Activated CD8-positive, alpha-beta memory T cell treated with anti-CD3 and anti-CD28 coated beads, Interleukin-2, amount 10 ng/mL, durations not matched to agents 7 days and 5 days (primary cell): ENCODE data around the gene CABLES1. TPM values are rescaled to one million over a fixed set of nuclear protein-coding genes. Genes with fewer than 3 reads are reported as not detected.

Experiments used
- ATAC-seq: fragments of 150-1000 bp; cut with Tn5 transposase; one replicate; pipeline ENCODE4 v1.10.0; 2021; ENCODE audit warnings: moderate library complexity
- CTCF ChIA-PET: fragments of 350-600 bp; sonication (Branson Sonifier 250); formaldehyde crosslinking; loops from one replicate; lab custom pipeline; 2021; ENCODE audit warnings: antibody characterized with exemption; lab: Charles Lee
- DNase-seq: peaks from one replicate; pipeline ENCODE4 v3.0.0-alpha.2; 2020
- H3K27ac Mint-ChIP-seq: one replicate; pipeline ENCODE4 v1.8.0; 2021; ENCODE audit warnings: mild to moderate bottlenecking, mixed read lengths
- H3K27me3 Mint-ChIP-seq: one replicate; pipeline ENCODE4 v1.8.0; 2021; ENCODE audit warnings: mixed read lengths
- H3K36me3 Mint-ChIP-seq: one replicate; pipeline ENCODE4 v1.8.0; 2021; ENCODE audit warnings: mild to moderate bottlenecking, mixed read lengths
- H3K4me1 Mint-ChIP-seq: one replicate; pipeline ENCODE4 v1.8.0; 2021; ENCODE audit warnings: mixed read lengths
- H3K4me3 Mint-ChIP-seq: one replicate; pipeline ENCODE4 v1.8.0; 2021; ENCODE audit warnings: mild to moderate bottlenecking, moderate library complexity, mixed read lengths
- H3K9me3 Mint-ChIP-seq: one replicate; pipeline ENCODE4 v1.8.0; 2022; ENCODE audit warnings: low read depth, mixed read lengths
- total RNA-seq, 2 experiments: library from RNA; stranded (reverse); gene quantifications; one replicate each; pipeline ENCODE4 v1.2.3, GENCODE V29; 2021

CABLES1 gene
- total RNA-seq, 2 experiments from 2014 or later, result 2.1 to 8.6 TPM

DNA sequence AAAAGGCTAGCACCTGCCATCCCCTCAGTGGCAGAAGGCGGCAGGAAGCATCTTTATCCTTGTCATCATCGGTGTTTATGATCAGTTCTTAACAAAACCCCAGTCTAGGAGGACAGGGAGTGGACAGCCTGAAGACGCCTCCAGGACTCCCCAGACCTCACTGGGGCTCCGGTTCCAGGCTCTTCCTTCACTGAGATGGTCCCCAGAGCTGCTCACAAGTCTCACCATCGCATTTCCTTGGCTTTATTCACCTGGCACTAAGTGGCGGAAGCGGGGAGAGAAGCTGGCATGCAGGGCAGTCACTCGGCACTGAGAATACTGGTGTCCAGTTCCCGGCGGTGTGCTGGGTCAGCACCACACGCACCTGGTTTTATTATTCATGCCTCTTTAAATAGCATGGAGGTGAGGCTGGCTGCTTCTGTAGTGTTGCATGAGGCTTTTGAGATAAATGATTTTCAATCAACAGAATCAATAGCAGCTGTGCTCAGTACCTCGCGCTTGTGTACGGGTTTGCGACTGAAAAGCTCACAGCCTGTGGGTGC is 68.7 kb downstream of the CABLES1 start:
- ATAC-seq, result no peak
- H3K9me3 Mint-ChIP-seq, result peaks cover 3% of the 10 kb centered on the region
- H3K4me3 Mint-ChIP-seq, result no peak overlapping the region
- CTCF ChIA-PET, result interaction anchor here (1.8 kb wide), 1 partner anchor 173 kb away, joined by 4 read pairs; no protein-coding TSS in a partner anchor
- no peak overlapping the region for H3K27ac Mint-ChIP-seq
- H3K27me3 Mint-ChIP-seq, result peaks cover 25% of the 10 kb centered on the region
- no peak for DNase-seq
- peaks cover 13% of the 10 kb centered on the region for H3K36me3 Mint-ChIP-seq
- peaks cover 4% of the 10 kb centered on the region for H3K4me1 Mint-ChIP-seq

DNA sequence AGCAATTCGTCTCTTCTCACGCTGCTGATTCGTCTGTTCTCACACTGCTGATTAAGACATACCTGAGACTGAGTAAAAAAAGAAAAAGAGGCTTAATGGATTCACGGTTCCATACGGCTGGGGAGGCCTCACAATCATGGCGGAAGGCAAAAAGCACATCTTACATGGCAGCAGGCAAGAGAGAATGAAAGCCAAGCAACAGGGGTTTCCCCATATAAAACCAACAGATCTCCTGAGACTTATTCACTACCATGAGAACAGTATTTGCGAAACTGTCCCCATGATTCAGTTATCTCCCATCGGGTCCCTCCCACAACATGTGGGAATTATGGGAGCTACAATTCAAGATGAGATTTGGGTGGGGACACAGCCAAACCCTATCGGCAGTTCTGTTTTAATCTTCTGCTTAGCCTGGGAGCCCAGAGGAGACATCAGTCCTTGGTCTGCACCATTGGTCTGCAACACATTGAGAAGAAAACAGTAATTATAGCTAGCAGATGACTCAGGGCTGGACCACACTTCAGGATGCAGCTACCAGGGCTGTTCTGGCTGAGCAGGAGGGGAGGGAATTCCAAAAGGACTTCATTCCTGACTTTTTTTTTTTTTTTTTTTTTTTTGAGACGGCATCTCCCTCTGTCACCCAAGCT is 69.4 kb downstream of the CABLES1 start:
- Mint-ChIP-seq H3K36me3 (peaks cover 13% of the 10 kb centered on the region), H3K4me3 (no peak overlapping the region), H3K9me3 (peaks cover 3% of the 10 kb centered on the region), H3K27ac (no peak overlapping the region), H3K27me3 (peaks cover 25% of the 10 kb centered on the region), H3K4me1 (peaks cover 8% of the 10 kb centered on the region)
- DNase-seq (no peak), ATAC-seq (no peak)
- CTCF ChIA-PET, result interaction anchor here (1.8 kb wide), 1 partner anchor 173 kb away, joined by 4 read pairs; no protein-coding TSS in a partner anchor

DNA sequence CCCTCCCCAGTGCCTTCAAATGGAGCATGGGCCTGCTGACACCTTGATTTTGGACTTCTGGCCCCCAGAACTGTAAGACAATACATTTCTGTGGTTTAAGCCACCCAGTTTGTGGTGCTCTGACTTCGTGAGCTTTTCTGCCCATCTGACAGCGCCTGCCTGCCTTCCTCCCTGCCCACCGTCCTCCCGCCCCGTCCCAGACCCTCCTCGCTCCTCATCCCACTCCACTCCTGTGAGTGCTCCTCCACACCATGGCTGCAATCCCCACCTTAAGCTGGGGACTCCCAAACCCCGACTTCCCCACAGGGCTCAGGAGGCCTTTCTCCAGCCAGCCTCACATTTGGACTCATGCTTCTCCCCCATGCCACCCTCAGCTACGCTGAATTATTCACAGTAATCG is 70.7 kb downstream of the CABLES1 start:
- H3K36me3 Mint-ChIP-seq, result peaks cover 13% of the 10 kb centered on the region
- no peak for ATAC-seq
- peaks cover 27% of the 10 kb centered on the region for H3K27me3 Mint-ChIP-seq
- no peak for DNase-seq
- H3K4me1 Mint-ChIP-seq, result peaks cover 9% of the 10 kb centered on the region
- peaks cover 3% of the 10 kb centered on the region for H3K9me3 Mint-ChIP-seq
- CTCF ChIA-PET, result interaction anchor here (1.2 kb wide), 1 partner anchor 22 kb away, joined by 3 read pairs; no protein-coding TSS in a partner anchor
- no peak overlapping the region for H3K27ac Mint-ChIP-seq
- H3K4me3 Mint-ChIP-seq, result no peak overlapping the region

DNA sequence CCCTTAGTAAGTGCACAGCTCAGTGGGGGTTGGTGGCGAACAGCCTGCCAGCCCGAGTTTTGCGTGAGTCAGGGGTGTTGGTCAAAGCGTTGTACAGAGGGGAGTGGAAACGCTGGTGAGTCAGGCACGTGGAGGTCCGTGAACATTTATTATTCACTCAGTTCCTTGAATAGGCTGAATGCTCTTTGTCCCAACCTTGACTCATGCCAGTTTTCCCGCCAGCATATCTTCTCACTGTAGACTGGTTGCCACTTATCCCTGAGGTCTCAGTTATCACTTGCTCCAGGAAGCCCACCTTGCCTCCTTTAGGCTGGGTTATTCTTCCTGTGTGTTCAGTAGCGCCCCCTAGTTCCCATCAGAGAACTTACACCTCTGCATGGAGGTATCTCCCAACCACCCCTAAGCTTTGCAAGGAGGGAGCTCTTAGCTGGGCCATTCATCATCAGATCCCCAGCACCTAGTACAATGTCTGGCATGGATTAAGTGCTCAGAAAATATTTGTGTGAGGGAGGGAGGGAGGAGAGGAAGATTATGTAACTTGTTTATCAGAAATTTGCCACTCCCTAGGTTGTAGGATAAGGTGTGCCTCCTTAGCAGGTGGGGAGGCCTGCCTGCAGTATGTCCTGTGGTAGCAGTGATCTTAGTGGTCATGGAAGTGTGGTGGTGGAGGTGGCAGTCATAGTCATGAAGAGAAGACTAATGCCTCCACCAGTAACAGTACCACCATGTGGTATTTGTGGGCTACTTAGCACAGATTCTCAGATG is 72.1 kb downstream of the CABLES1 start:
- ATAC-seq, result no peak
- peaks cover 18% of the 10 kb centered on the region for H3K27me3 Mint-ChIP-seq
- CTCF ChIA-PET, result interaction anchor here (0.7 to 1.4 kb wide), 2 partner anchors 12 to 16 kb away, joined by 3 to 4 read pairs; no protein-coding TSS in a partner anchor
- no peak overlapping the region for H3K4me3 Mint-ChIP-seq
- H3K36me3 Mint-ChIP-seq, result peaks cover 13% of the 10 kb centered on the region
- peak overlapping the region; percentile 53 for H3K27ac Mint-ChIP-seq
- peaks cover 9% of the 10 kb centered on the region for H3K4me1 Mint-ChIP-seq
- DNase-seq, result no peak
- peaks cover 3% of the 10 kb centered on the region for H3K9me3 Mint-ChIP-seq

GRCh38 chr18:23207994-23208393 is 72.7 kb downstream of the CABLES1 start:
- DNase-seq (no peak), ATAC-seq (no peak)
- H3K4me1 Mint-ChIP-seq, result peaks cover 9% of the 10 kb centered on the region
- H3K9me3 Mint-ChIP-seq, result peaks cover 3% of the 10 kb centered on the region
- peaks cover 16% of the 10 kb centered on the region for H3K27me3 Mint-ChIP-seq
- CTCF ChIA-PET, result interaction anchor here (0.6 to 1.4 kb wide), 3 partner anchors 12 to 118 kb away, joined by 3 to 4 read pairs (median 3); no protein-coding TSS in a partner anchor
- no peak overlapping the region for H3K4me3 Mint-ChIP-seq
- peaks cover 13% of the 10 kb centered on the region for H3K36me3 Mint-ChIP-seq
- no peak overlapping the region for H3K27ac Mint-ChIP-seq

- Mint-ChIP-seq H3K4me3 (no peak overlapping the region), H3K9me3 (peaks cover 3% of the 10 kb centered on the region), H3K4me1 (peaks cover 7% of the 10 kb centered on the region), H3K27ac (no peak overlapping the region), H3K27me3 (peaks cover 13% of the 10 kb centered on the region), H3K36me3 (peaks cover 13% of the 10 kb centered on the region)
- DNase-seq (no peak), ATAC-seq (no peak)
- CTCF ChIA-PET, result interaction anchor here (0.6 kb wide), 1 partner anchor 118 kb away, joined by 3 read pairs; no protein-coding TSS in a partner anchor
Observed at GRCh38 chr18:23208600-23208999, 73.3 kb downstream of the CABLES1 start.

DNA sequence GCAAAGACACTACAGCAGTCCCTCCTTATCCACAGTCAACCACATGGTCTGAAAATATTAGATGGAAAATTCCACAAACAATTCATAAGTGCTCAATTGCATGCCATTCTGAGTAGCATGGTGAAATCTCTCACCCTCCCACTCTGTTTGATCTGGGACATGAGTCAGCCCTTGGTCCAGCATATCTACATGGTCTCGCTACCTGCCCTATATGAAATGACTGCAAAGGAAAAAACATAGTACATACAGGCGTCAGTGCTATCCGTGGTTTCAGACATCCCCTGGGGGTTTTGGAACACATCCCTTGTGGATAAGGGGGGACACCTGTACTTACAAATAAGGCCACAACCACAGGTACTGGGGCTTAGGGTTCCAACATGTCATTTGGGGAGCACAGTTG is 73.7 kb downstream of the CABLES1 start:
- Mint-ChIP-seq H3K4me3 (no peak overlapping the region), H3K36me3 (peaks cover 13% of the 10 kb centered on the region), H3K4me1 (peaks cover 7% of the 10 kb centered on the region), H3K27ac (no peak overlapping the region), H3K9me3 (peaks cover 3% of the 10 kb centered on the region), H3K27me3 (peaks cover 10% of the 10 kb centered on the region)
- CTCF ChIA-PET, result interaction anchor here (1.6 kb wide), 1 partner anchor 17 kb away, joined by 3 read pairs; no protein-coding TSS in a partner anchor
- ATAC-seq, result peak; percentile 47
- DNase-seq, result no peak

GRCh38 chr18:23209796-23210195 is 74.5 kb downstream of the CABLES1 start:
- ATAC-seq (no peak), DNase-seq (no peak)
- Mint-ChIP-seq H3K4me1 (peaks cover 7% of the 10 kb centered on the region), H3K4me3 (no peak overlapping the region), H3K36me3 (peaks cover 12% of the 10 kb centered on the region), H3K27ac (no peak overlapping the region), H3K27me3 (peaks cover 4% of the 10 kb centered on the region), H3K9me3 (peaks cover 3% of the 10 kb centered on the region)
- CTCF ChIA-PET, result interaction anchor here (1.6 kb wide), 1 partner anchor 18 kb away, joined by 3 read pairs; no protein-coding TSS in a partner anchor

GRCh38 chr18:23210526-23210925 is 75.2 kb downstream of the CABLES1 start:
- Mint-ChIP-seq H3K36me3 (peaks cover 9% of the 10 kb centered on the region), H3K27me3 (peaks cover 2% of the 10 kb centered on the region), H3K9me3 (peaks cover 3% of the 10 kb centered on the region), H3K27ac (no peak overlapping the region), H3K4me1 (peaks cover 7% of the 10 kb centered on the region), H3K4me3 (no peak overlapping the region)
- ATAC-seq (no peak), DNase-seq (no peak)
- CTCF ChIA-PET, result interaction anchor here (1.6 kb wide), 1 partner anchor 19 kb away, joined by 3 read pairs; no protein-coding TSS in a partner anchor

DNA sequence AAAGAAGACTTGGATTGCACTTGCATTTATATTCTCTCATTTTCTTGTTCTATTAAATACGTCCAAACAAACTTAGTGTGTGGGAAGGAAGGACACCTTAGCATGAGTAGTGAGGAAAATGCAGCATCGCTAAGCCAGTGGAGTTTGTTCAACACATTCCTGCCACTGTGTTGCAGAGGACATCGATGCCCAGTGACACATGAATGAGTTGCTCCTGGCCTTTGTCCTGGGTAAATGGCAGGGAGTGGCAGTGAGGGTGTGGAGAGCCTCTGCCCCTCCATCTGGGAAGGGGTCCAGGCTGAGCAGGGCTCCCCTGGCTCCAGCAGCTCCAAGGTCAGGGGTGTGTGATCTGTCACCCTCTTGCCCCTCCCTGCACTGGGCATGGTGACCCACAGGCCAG is 75.9 kb downstream of the CABLES1 start:
- Mint-ChIP-seq H3K4me1 (peaks cover 7% of the 10 kb centered on the region), H3K4me3 (no peak overlapping the region), H3K36me3 (peaks cover 8% of the 10 kb centered on the region), H3K27ac (no peak overlapping the region), H3K9me3 (peaks cover 3% of the 10 kb centered on the region), H3K27me3 (peaks cover 2% of the 10 kb centered on the region)
- ATAC-seq (no peak), DNase-seq (no peak)
- CTCF ChIA-PET, result interaction anchor here (0.7 kb wide), 1 partner anchor 168 kb away, joined by 3 read pairs; no protein-coding TSS in a partner anchor

DNA sequence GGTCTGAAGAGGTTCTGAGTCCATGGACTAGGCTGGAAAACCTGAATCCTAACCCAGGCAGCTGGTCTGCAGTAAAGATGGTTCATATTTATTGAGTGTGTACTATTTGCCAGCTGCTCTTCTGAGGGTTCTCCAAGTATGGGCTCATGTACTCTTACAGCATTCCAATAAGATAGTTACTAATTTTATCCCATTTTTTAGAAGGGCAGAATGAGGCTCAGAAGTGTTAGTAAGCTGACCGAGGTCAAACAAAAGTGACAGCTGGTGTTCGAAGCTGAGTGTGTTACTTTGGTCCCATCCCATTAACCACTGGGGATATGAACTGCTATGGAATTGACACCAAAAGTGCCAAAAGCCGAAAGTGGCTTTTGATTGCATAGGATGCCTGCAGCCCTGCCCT is 76.9 kb downstream of the CABLES1 start:
- H3K27ac Mint-ChIP-seq, result no peak overlapping the region
- no peak overlapping the region for H3K4me3 Mint-ChIP-seq
- CTCF ChIA-PET, result no interaction called here
- H3K27me3 Mint-ChIP-seq, result peaks cover 2% of the 10 kb centered on the region
- no peak for DNase-seq
- peaks cover 8% of the 10 kb centered on the region for H3K36me3 Mint-ChIP-seq
- no peak for ATAC-seq
- H3K9me3 Mint-ChIP-seq, result peaks cover 3% of the 10 kb centered on the region
- peaks cover 7% of the 10 kb centered on the region for H3K4me1 Mint-ChIP-seq

- Mint-ChIP-seq H3K27me3 (peaks cover 2% of the 10 kb centered on the region), H3K4me1 (peaks cover 5% of the 10 kb centered on the region), H3K9me3 (peaks cover 3% of the 10 kb centered on the region), H3K4me3 (no peak overlapping the region), H3K36me3 (peaks cover 4% of the 10 kb centered on the region), H3K27ac (no peak overlapping the region)
- DNase-seq (no peak), ATAC-seq (no peak)
- CTCF ChIA-PET, result no interaction called here
Observed at GRCh38 chr18:23213200-23213599, 77.9 kb downstream of the CABLES1 start.

DNA sequence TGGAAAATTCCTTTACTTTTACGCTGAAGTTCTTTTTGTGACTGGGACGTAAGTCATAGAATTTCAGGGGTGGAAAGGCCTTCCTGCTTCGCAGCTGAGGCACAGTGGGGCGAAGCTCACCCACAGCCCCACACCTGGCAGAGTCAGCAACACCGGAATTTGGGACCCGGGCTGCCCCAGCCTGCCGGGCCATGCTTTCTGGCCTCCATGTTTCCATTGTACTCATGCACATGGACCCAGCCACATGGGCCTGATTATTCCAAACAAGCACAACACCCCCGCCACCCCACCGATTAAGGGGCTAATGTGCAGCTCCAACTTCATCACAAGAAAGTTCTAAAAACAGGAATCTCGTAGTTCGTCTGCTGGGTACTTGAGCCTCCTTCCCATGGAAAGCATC is 82.5 kb downstream of the CABLES1 start:
- Mint-ChIP-seq H3K4me3 (no peak overlapping the region), H3K9me3 (no peaks in the 10 kb centered on the region), H3K27ac (no peak overlapping the region), H3K4me1 (no peaks in the 10 kb centered on the region), H3K27me3 (no peaks in the 10 kb centered on the region), H3K36me3 (no peaks in the 10 kb centered on the region)
- CTCF ChIA-PET, result no interaction called here
- no peak for DNase-seq
- ATAC-seq, result no peak
